Gastroesophageal sphincter (tissue), 4 donors: ENCODE measurements around the gene STK11IP. TPM values are rescaled to one million over a fixed set of nuclear protein-coding genes. Genes with fewer than 3 reads are reported as not detected.

ENCODE experiments used
- ATAC-seq: fragments of 150-250 bp; one replicate; pipeline ENCODE4 v1.9.1; 2016; ENCODE audit warnings: mild to moderate bottlenecking, moderate library complexity
- H3K27ac ChIP-seq, 4 donors: fragments of 200-600 bp; sonication (generic) in 3 of 4; 1 replicate in 3 of 4; 2 replicates in 1 of 4; pipeline ENCODE4 v1.5.1; 2016 to 2019
- H3K27me3 ChIP-seq: fragments of 200-600 bp; sonication (generic); one replicate; pipeline ENCODE4 v1.5.1; 2019
- H3K36me3 ChIP-seq, 2 donors: fragments of 200-600 bp; sonication (generic); one replicate each; pipeline ENCODE4 v1.5.1; 2019; ENCODE audit warnings: control low read depth in 1 of 2
- H3K4me1 ChIP-seq, 3 donors: fragments of 200-600 bp; sonication (generic); 1 replicate in 2 of 3; 2 replicates in 1 of 3; pipeline ENCODE4 v1.5.1; 2016 to 2019; ENCODE audit warnings: control low read depth in 2 of 3
- H3K4me3 ChIP-seq, 2 donors: fragments of 200-600 bp; sonication (generic); one replicate each; pipeline ENCODE4 v1.5.1; 2019; ENCODE audit warnings: mild to moderate bottlenecking in 1 of 2, moderate library complexity in 1 of 2
- H3K9me3 ChIP-seq, 3 donors: fragments of 200-600 bp; sonication (generic); one replicate each; pipeline ENCODE4 v1.5.1; 2017 to 2019; ENCODE audit warnings: control low read depth in 2 of 3
- CTCF ChIP-seq, 4 experiments: fragments of 200-600 bp in 2 of 4; fragments of 450-650 bp in 2 of 4; sonication (generic) in 1 of 4; IDR thresholded peaks; one replicate each; pipeline ENCODE4 v1.5.1; 2017 to 2019; ENCODE audit warnings: antibody characterized with exemption in 4 of 4, mild to moderate bottlenecking in 2 of 4, moderate library complexity in 2 of 4
- EP300 ChIP-seq: sonication (generic); formaldehyde crosslinking; IDR thresholded peaks from one replicate; pipeline ENCODE4 v1.6.1; 2017; ENCODE audit warnings: antibody characterized with exemption, mild to moderate bottlenecking
- POLR2A ChIP-seq, 2 donors: fragments of 450-650 bp; IDR thresholded peaks; one replicate each; pipeline ENCODE4 v1.6.1; 2017; ENCODE audit warnings: antibody characterized with exemption in 2 of 2, mild to moderate bottlenecking in 2 of 2, moderate library complexity in 1 of 2
- POLR2AphosphoS5 ChIP-seq: sonication (generic); formaldehyde crosslinking; IDR thresholded peaks from one replicate; pipeline ENCODE4 v1.6.1; 2017; ENCODE audit warnings: antibody characterized with exemption
- WGBS, 2 donors: methylation state at CpG; one replicate each; pipeline ENCODE4 v1.1.5; 2018; ENCODE audit warnings: low coverage in 1 of 2; 5-methylcytosine and 5-hydroxymethylcytosine counted together
- total RNA-seq, 4 donors: library from RNA; depleted of rRNA; stranded (reverse); fragments of >200 nt; gene quantifications; one replicate each; pipeline ENCODE4 v1.1.0, GENCODE V29; 2016

The STK11IP gene
- total RNA-seq, 4 donors from 2014 or later, result 7.0 to 19.2 (median 14.7) TPM

GRCh38 chr2:219661197-219661954 lies 63.7 kb downstream of the STK11IP start:
- ATAC-seq, result no peak
- TF ChIP-seq POLR2AphosphoS5 (no peak), CTCF (IDR thresholded peaks at IDR 0.05) (no peak), POLR2A (IDR thresholded peaks at IDR 0.05) (no peak), EP300 (no peak)
- H3K27me3 ChIP-seq, result no peaks in the 10 kb centered on the region
- peaks cover 0 to 18% (median 0%) of the 10 kb centered on the region in 3 donors for H3K4me1 ChIP-seq
- no peak overlapping the region for H3K4me3 ChIP-seq
- no peak overlapping the region for H3K27ac ChIP-seq
- H3K36me3 ChIP-seq, result no peaks in the 10 kb centered on the region
- WGBS, 2 donors, result 53 to 65% methylated on average over 6 of the region's 7 CpGs
- H3K9me3 ChIP-seq, result no peaks in the 10 kb centered on the region

GRCh38 chr2:219661955-219662395 lies 64.3 kb downstream of the STK11IP start:
- Histone ChIP-seq H3K4me1 (peaks cover 0 to 18% (median 0%) of the 10 kb centered on the region in 3 donors), H3K4me3 (no peak overlapping the region), H3K27me3 (no peaks in the 10 kb centered on the region), H3K9me3 (no peaks in the 10 kb centered on the region), H3K36me3 (no peaks in the 10 kb centered on the region), H3K27ac (no peak overlapping the region)
- 100% methylated on average over 1 of the region's 1 CpG; no CpG with 5 or more reads in 1 of the 2 donors for WGBS, 2 donors
- TF ChIP-seq CTCF (IDR thresholded peaks at IDR 0.05) (no peak), EP300 (no peak), POLR2A (IDR thresholded peaks at IDR 0.05) (no peak), POLR2AphosphoS5 (no peak)
- no peak for ATAC-seq

- no peaks in the 10 kb centered on the region for H3K27me3 ChIP-seq
- H3K27ac ChIP-seq, result no peak overlapping the region
- ATAC-seq, result no peak
Observed at GRCh38 chr2:219662566-219662965, 64.9 kb downstream of the STK11IP start.

DNA sequence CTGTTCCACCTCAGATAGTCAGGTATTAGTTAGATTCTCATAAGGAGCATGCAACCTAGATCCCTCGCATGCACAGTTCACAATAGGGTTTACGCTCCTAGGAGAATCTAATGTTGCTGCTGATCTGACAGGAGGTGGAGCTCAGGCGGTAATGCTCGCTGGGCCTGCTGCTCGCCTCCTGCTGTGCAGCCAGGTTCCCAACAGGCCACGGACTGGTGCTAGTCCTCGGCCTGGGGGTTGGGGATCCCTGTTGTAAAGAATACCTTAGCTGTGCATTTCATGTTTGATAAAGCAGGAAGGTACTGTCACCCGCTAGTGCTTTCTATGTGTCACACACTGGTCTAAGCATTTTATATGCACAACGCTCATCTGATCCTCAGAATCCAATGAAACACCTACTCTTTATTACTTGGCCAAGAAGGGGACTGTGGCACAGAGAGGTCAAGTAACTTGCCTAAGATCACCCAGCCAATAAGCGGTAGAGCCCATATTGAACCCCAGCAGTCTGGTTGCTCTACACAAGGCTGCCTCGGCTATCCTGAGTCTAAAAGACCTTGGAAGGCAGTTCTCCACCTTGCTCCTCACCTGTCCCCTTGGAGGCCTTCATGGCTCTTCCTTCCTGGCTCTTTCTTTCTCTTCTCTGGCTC lies 65.6 kb downstream of the STK11IP start:
- H3K4me1 ChIP-seq, result peaks cover 0 to 18% (median 0%) of the 10 kb centered on the region in 3 donors
- H3K27ac ChIP-seq, result no peak overlapping the region
- H3K27me3 ChIP-seq, result no peaks in the 10 kb centered on the region
- no peak for TF ChIP-seq POLR2A (IDR thresholded peaks at IDR 0.05)
- TF ChIP-seq POLR2AphosphoS5, result no peak
- no peak for TF ChIP-seq CTCF (IDR thresholded peaks at IDR 0.05)
- no peak for TF ChIP-seq EP300
- no peak for ATAC-seq
- no peaks in the 10 kb centered on the region for H3K36me3 ChIP-seq
- H3K9me3 ChIP-seq, result no peaks in the 10 kb centered on the region
- H3K4me3 ChIP-seq, result no peak overlapping the region
- 80 to 100% methylated on average over 4 to 7 of the region's 11 CpGs for WGBS, 2 donors

More at GRCh38 chr2:219662566-219662965, 64.9 kb downstream of the STK11IP start:
- Histone ChIP-seq H3K36me3 (no peaks in the 10 kb centered on the region), H3K4me3 (no peak overlapping the region), H3K4me1 (peaks cover 0 to 18% (median 0%) of the 10 kb centered on the region in 3 donors), H3K9me3 (no peaks in the 10 kb centered on the region)
- no peak for TF ChIP-seq POLR2AphosphoS5
- TF ChIP-seq EP300, result no peak
- TF ChIP-seq POLR2A (IDR thresholded peaks at IDR 0.05), result no peak
- TF ChIP-seq CTCF (IDR thresholded peaks at IDR 0.05), result no peak

DNA sequence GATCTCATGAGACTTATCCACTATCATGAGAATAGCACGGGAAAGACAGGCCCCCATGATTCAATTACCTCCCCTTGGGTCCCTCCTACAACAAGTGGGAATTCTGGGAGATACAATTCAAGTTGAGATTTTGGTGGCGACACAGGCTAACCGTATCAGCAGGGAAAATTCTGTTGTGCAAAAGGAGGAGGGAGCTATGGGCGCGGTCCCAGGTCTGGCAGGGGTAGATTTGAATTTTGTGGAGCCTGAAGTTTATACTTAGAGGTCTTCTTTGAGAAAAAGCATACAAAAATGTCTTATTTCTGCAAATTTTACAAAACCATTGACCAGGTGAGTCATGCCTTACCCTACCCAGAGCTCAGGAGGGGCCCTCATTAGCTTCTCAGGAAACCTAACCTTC lies 66.4 kb downstream of the STK11IP start:
- 86 to 95% methylated on average over 3 to 5 of the region's 5 CpGs for WGBS, 2 donors
- Histone ChIP-seq H3K9me3 (no peaks in the 10 kb centered on the region), H3K36me3 (no peaks in the 10 kb centered on the region), H3K27me3 (no peaks in the 10 kb centered on the region), H3K4me1 (peaks cover 0 to 18% (median 0%) of the 10 kb centered on the region in 3 donors), H3K4me3 (no peak overlapping the region), H3K27ac (peak overlapping the region in 1 of 4 donors; percentile 68)
- ATAC-seq, result no peak
- TF ChIP-seq POLR2AphosphoS5 (no peak), POLR2A (IDR thresholded peaks at IDR 0.05) (no peak), CTCF (IDR thresholded peaks at IDR 0.05) (no peak), EP300 (no peak)
